Measurements from ENCODE around the gene WDPCP. TPM values are rescaled to one million over a fixed set of nuclear protein-coding genes. Genes with fewer than 3 reads are reported as not detected.

Gene WDPCP
- total and polyA plus RNA-seq, 2 donors (not counting 1 experiment from before 2014, with no cell fraction given), result 5.6 to 22.8 TPM

DNA sequence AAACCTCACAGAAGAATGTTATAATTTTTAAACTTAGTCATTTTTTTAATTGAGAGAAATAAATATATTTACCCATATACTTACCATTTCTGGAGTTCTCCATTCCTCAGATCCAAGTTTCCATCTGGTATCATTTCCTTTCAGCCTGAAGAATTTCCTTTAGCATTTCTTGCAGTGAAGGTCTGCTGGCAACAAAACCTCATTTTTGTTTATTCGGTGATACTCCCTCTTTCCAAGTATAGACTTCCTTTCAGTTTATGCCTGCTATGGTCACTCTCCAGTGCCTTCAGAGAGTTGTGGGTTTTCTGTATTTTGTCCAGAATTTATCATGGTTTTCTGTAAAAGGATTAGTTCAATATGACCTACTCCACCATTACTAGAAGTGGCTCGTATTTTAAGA is 17.0 kb downstream of the WDPCP start:
- TF ChIP-seq EZH2 (IDR thresholded peaks at IDR 0.05; ENCODE audit: borderline replicate concordance, insufficient read depth, low read depth, low read length, poor library complexity, severe bottlenecking), result no peak
- no peak for TF ChIP-seq CTCF (IDR thresholded peaks at IDR 0.05)
- intact Hi-C loops (cut with micrococcal nuclease), result no loop called here
- Histone ChIP-seq H3K36me3 (replicated peaks in 1 of 2; ENCODE audit: control extremely low read depth in 1 of 2, control insufficient read depth in 1 of 2, extremely low read depth in 1 of 2, insufficient read depth in 2 of 2, low read length in 1 of 2) (no peaks in the 10 kb centered on the region), H3K79me2 (ENCODE audit: control insufficient read depth, insufficient read depth, low read length) (peaks cover 17% of the 10 kb centered on the region), H3K27me3 (replicated peaks in 1 of 4; ENCODE audit: control extremely low read depth in 1 of 4, control insufficient read depth in 3 of 4, insufficient read depth in 4 of 4, low read length in 3 of 4) (no peaks in the 10 kb centered on the region), H3K4me1 (ENCODE audit: control insufficient read depth in 2 of 2, insufficient read depth in 2 of 2, low read length in 2 of 2) (no peaks in the 10 kb centered on the region), H3K9ac (ENCODE audit: low read length) (no peak overlapping the region), H4K20me1 (ENCODE audit: control insufficient read depth, insufficient read depth, low read length, poor library complexity, severe bottlenecking) (no peaks in the 10 kb centered on the region), H3K4me2 (replicated peaks; ENCODE audit: low read depth, low read length, poor library complexity, severe bottlenecking) (no peak overlapping the region), H3K9me3 (ENCODE audit: control extremely low read depth in 1 of 3, control insufficient read depth in 2 of 3, insufficient read depth in 1 of 3, low read length in 2 of 3) (peaks cover 9 to 12% (median 12%) of the 10 kb centered on the region in 3 donors), H3K27ac (ENCODE audit: low read length in 2 of 2) (no peak overlapping the region), H3K4me3 (ENCODE audit: control extremely low read depth in 1 of 5, extremely low read depth in 1 of 5, insufficient read depth in 1 of 5, low read depth in 2 of 5, low read length in 4 of 5) (no peak overlapping the region), H2AFZ (ENCODE audit: insufficient read depth, low read depth, low read length, poor library complexity, severe bottlenecking) (no peak overlapping the region)
- Mint-ChIP-seq H3K4me1 (no peaks in the 10 kb centered on the region), H3K27ac (no peak overlapping the region), H3K27me3 (no peaks in the 10 kb centered on the region), H3K4me3 (no peak overlapping the region), H3K9me3 (ENCODE audit: insufficient read depth) (peaks cover 3% of the 10 kb centered on the region)
- CTCF ChIA-PET, result no interaction called here
- DNase-seq (no peak), ATAC-seq (ENCODE audit: low read depth) (no peak)
- POLR2A ChIA-PET, result no interaction called here
- WGBS (ENCODE audit: insufficient coverage), result no CpG with 5 or more reads among the region's 2 CpGs

DNA sequence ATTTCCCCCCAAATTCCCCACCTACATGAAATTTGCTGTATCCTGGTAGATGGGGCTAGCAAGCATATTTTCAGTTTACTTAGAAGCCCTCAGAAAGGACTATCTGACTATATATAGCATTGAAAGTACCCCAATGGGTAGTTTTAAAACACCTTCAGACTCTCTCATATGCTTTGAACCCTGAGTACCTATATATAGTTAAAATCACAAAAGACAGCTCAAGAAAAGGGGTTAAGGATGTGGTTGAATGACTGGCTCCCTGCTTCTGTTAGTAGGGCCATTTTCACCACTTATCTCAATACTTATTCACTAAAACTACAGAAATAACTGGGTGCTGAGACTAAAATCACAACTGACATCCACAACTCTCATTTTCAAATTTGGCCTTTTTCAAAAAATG is 18.5 kb downstream of the WDPCP start:
- CTCF ChIA-PET, result no interaction called here
- Mint-ChIP-seq H3K4me3 (no peak overlapping the region), H3K4me1 (no peaks in the 10 kb centered on the region), H3K9me3 (ENCODE audit: insufficient read depth) (peaks cover 3% of the 10 kb centered on the region), H3K27ac (no peak overlapping the region), H3K27me3 (no peaks in the 10 kb centered on the region)
- H3K4me1 ChIP-seq (ENCODE audit: control insufficient read depth in 2 of 2, insufficient read depth in 2 of 2, low read length in 2 of 2), result no peaks in the 10 kb centered on the region
- DNase-seq (no peak), ATAC-seq (ENCODE audit: low read depth) (no peak)
- no peak overlapping the region for H3K9ac ChIP-seq (ENCODE audit: low read length)
- H3K79me2 ChIP-seq (ENCODE audit: control insufficient read depth, insufficient read depth, low read length), result peaks cover 14% of the 10 kb centered on the region
- intact Hi-C loops (cut with micrococcal nuclease), result no loop called here
- H3K9me3 ChIP-seq (ENCODE audit: control extremely low read depth in 1 of 3, control insufficient read depth in 2 of 3, insufficient read depth in 1 of 3, low read length in 2 of 3), result peaks cover 9 to 12% (median 12%) of the 10 kb centered on the region in 3 donors
- no peaks in the 10 kb centered on the region for H4K20me1 ChIP-seq (ENCODE audit: control insufficient read depth, insufficient read depth, low read length, poor library complexity, severe bottlenecking)
- H2AFZ ChIP-seq (ENCODE audit: insufficient read depth, low read depth, low read length, poor library complexity, severe bottlenecking), result no peak overlapping the region
- no peak for TF ChIP-seq EZH2 (IDR thresholded peaks at IDR 0.05; ENCODE audit: borderline replicate concordance, insufficient read depth, low read depth, low read length, poor library complexity, severe bottlenecking)
- TF ChIP-seq CTCF (IDR thresholded peaks at IDR 0.05), result no peak
- H3K36me3 ChIP-seq (replicated peaks in 1 of 2; ENCODE audit: control extremely low read depth in 1 of 2, control insufficient read depth in 1 of 2, extremely low read depth in 1 of 2, insufficient read depth in 2 of 2, low read length in 1 of 2), result no peaks in the 10 kb centered on the region
- no peak overlapping the region for H3K27ac ChIP-seq (ENCODE audit: low read length in 2 of 2)
- no peak overlapping the region for H3K4me3 ChIP-seq (ENCODE audit: control extremely low read depth in 1 of 5, extremely low read depth in 1 of 5, insufficient read depth in 1 of 5, low read depth in 2 of 5, low read length in 4 of 5)
- POLR2A ChIA-PET, result no interaction called here
- H3K27me3 ChIP-seq (replicated peaks in 1 of 4; ENCODE audit: control extremely low read depth in 1 of 4, control insufficient read depth in 3 of 4, insufficient read depth in 4 of 4, low read length in 3 of 4), result no peaks in the 10 kb centered on the region
- no peak overlapping the region for H3K4me2 ChIP-seq (replicated peaks; ENCODE audit: low read depth, low read length, poor library complexity, severe bottlenecking)

Data from B cell (primary cell).